TTC549 (cell line): ENCODE data around the gene IL37.
"Not testable (repeated sequence)": the region's sequence is repeated elsewhere in the genome, so short reads cannot be mapped to it uniquely, and the experiment has no call there.

Experiments
- FAIRE-seq: peaks from 2 replicates; lab custom pipeline; 2012; peaks lifted over from hg19 to GRCh38; lab: Jason Lieb, UNC

Gene IL37

DNA sequence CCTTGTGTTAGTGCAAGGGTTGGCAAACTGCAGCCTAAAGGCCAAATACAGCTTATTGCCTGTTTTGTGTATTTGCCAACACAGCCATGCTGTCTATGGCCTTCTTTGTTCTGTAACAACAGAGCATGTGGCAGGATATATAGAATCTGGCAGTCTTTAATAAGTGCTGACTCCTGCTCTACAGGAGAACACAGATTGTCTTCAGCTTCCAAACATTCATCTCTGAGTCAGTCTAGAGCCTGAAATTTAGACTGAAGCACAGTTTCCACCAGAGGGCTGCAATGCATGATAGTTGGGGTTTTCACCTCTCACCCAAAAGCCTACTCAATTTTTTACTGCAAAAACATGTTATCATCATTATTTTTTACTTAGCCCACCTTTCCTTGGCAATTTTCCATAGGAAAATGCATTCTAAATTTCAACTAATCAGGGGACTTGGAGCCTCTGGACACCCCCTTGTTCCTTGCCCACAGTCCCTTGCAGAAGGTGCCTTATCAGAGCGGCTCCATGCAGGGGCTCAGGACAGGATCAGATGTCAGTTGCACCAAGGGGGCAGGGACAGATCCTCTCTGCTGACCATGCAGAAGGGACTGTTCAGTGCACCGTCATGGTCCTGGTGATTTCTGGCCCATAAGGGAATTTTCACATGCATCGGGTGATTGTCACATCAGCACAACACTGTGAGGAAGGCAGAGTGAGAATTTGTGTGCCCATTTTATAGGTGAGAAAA lies 12.4 kb downstream of the IL37 start:
- no peak for FAIRE-seq

DNA sequence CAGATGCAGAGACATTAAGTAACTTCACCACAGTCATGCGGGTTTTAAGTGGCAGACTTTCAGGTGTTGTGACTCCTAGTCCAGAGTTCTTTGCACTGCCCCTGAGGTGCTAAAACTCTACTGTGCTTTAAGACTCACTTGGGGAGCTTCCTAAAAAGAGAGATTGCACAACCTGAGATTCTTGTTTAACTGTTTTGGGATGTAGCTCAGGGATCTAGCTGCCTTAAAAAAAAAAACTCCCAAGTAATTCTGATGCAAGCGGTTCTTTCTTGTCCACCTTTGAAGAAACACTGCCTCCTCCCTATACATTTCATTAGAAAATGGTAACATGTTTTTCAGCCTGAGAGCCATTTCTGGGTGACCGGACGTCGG lies 13.0 kb downstream of the IL37 start:
- FAIRE-seq = no peak

- FAIRE-seq = no peak
Observed at GRCh38 chr2:112924360-112924759, 13.4 kb downstream of the IL37 start.

- FAIRE-seq = no peak
Observed at GRCh38 chr2:112924821-112925220, 13.9 kb downstream of the IL37 start.

GRCh38 chr2:112926707-112927106 lies 15.7 kb downstream of the IL37 start:
- FAIRE-seq = no peak

- FAIRE-seq = no peak
Observed at GRCh38 chr2:112927745-112928144, 16.8 kb downstream of the IL37 start.

GRCh38 chr2:112933261-112933660 lies 22.3 kb downstream of the IL37 start:
- no peak for FAIRE-seq

DNA sequence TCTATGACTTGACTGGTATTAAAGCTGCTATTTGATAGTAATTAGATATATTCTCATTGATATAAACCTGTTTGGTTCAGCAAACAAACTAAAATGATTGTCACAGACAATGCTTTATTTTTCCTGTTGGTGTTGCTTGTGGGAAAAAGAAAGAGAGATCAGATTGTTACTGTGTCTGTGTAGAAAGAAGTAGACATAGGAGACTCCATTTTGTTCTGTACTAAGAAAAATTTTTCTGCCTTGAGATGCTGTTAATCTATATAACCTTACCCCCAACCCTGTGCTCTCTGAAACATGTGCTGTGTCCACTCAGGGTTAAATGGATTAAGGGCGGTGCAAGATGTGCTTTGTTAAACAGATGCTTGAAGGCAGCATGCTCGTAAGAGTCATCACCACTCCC lies 23.2 kb downstream of the IL37 start:
- FAIRE-seq = not testable (repeated sequence)

DNA sequence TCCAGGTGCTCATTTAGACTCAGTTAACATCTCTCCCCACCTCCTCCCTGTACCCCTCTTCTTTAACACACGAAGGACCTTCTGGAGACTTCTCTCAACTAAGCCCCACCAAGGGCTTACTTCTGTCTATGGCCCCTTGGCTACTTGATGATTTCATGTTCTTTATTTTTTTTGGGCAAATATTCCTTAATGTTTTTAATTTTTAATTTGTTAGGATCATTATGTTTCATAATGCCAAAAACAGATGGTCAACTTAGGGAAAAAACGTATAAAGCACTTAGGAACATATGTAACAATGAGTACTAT lies 25.9 kb downstream of the IL37 start:
- no peak for FAIRE-seq

DNA sequence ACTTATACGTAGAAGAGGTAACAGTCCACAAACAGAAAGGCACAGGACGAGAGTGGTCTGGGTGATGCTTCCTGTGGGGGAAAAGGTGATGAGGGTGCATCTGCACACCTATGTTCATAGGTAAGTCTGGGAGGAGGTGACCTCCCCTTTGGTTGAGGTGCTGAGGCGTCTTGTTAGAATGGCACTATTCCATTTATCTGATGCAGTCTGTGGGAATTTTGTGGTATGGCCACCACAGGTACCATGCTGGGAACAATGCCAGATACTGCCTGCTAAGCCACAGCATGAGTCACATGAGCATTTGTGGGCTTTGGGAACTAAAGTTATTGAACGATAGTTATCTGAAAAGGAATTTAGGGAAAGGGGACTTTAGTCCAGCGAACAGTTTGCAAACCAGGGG lies 27.9 kb downstream of the IL37 start:
- no peak for FAIRE-seq

- FAIRE-seq = no peak
Observed at GRCh38 chr2:112939425-112939824, 28.5 kb downstream of the IL37 start.

DNA sequence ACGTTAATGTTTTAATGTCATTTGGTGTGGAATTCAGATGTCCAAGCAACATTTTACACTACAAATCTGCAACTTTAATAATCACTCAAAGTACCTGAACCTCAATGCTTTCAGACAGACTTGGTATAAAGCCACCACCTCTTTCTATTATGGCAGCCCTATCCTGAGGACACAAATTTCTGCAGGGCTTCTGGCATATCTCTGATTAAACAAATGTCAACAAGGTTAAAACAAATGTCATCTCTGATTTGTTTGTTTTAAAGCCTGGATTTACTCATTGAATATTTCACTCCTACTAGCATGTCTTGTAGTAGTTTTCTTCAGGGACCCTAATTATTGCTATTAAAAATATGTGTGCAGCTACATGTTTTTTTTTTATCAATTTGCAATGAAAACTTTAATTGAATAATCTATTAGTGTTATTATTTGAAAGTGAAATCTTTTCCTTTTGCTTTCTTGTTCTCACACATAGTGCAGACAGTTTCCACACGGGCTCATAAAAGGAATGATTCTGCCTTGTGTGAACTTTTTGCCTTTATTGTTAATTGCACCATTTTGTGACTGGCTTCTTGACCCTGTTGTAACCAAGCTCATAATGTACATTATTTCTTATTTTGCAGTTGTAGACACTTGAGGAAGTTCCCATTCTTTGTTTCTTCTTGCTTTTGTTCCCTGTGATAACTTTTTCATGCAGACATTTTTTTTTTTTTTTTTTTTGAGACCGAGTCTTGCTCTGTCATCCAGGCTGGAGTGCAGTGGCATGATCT lies 30.1 kb downstream of the IL37 start:
- no peak for FAIRE-seq

DNA sequence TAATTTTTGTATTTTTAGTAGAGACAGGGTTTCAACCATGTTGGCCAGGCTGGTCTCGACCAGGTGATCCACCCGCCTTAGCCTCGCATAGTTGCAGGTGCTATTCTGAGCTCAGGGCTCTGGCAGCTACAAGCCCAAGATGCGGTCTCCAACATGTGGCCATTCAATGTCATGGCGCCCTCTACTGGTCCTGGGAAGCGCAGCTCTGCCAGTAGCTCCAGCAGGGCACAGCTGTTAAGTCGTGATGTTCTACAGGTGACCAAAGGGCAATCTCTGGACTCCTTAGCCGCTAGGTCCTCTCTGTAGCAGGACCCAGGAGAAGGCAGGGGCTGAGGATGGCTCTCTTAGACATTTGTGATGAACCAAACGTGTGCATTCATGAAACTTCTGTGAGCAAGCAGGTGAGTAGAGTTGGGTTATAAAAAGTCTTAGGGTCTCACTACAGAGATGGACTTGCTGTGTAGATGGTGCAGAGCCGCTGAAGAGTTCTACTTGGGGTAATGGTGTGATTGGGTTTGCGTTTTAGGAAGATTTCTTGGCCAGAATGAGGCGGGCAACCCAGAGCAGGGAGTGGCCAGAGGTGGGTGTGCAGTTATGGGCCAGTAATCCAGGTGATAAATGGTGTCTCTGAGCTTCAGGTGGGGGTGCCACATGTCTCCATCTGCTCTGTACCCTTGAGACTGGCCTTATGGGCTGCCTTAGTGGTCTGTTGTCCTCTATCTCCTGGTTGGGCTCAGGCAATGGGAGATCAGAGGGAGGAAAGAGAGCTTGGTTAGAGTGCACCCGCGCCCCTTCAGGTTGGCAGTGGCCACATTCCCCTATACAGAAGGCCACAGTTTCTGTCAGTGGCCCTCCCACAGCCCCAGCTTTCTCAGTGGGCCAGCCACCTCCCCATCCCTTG lies 31.0 kb downstream of the IL37 start:
- no peak for FAIRE-seq

GRCh38 chr2:112942654-112943002 lies 31.7 kb downstream of the IL37 start:
- no peak for FAIRE-seq

DNA sequence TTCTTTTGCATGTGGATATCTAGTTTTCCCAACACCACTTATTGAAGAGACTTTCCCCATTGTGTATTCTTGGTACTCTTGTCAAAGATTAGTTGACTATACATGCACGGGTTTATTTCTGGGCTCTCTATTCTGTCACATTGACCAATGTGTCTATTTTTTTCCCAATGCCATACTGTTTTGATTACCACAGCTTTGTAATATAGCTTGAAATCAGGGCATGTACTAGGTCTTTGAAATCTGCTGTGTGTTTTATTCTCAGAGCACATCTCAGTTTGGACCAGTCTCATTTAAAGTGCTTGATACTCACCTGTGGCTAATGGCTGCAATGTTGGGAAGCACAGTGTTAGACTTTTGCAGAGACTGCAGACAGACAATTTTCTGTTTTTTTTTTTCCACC lies 34.0 kb downstream of the IL37 start:
- FAIRE-seq = no peak

DNA sequence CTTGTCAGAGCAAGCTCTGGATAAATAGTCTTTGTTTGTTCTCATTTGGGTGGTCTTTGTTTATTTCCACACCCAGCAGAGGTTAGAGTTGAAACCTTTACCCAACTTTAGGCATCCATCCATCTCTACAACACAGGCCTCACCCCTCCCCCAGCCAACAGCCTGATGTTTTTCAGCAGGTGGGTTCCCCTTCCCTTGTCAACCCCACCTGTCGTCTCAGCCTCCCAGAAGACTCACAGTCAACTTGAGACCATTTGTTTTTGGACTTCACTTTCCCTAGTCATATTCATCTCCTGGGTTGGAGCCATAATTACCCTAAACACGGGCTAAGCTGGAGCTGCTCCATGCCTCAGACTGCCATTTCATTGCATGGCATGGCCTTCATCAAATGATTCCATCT lies 35.1 kb downstream of the IL37 start:
- FAIRE-seq = no peak

DNA sequence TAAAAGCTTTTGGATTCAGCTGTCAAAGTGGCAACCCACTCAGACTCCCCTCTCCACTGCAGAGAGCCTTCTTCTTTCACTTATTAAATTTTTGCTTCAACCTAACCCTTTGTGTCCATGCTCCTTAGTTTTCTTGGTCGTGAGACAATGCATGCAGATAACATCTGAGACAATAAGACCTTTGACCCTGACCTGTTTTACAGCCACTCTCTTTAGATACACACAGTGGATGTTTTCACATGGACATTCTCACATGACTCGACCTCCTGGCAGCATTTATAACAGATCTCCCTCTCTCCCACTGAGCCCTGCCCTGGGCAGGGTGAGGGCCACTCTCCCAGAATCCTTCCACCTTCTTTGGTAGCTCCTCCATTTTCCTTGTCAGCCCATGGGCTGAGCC lies 36.4 kb downstream of the IL37 start:
- no peak for FAIRE-seq

DNA sequence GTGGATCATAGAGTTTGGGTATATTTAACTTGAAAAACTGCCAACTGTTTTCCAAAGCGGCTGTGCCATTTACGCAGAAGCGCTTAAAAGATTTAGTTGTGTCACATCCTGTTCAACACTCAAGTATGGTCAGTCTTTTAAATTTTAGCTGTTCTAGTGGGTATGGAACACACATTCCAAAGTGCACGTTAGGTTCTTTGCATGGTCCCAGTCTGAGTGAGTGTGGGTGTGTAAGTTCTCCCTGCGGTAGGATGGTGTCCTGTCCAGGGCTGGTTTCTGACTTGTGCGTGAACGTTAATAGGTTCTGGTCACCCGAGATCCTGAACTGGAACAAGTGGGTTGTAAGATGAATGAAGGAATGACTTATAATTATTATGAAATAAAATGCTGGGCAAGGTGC lies 38.5 kb downstream of the IL37 start:
- FAIRE-seq = no peak

DNA sequence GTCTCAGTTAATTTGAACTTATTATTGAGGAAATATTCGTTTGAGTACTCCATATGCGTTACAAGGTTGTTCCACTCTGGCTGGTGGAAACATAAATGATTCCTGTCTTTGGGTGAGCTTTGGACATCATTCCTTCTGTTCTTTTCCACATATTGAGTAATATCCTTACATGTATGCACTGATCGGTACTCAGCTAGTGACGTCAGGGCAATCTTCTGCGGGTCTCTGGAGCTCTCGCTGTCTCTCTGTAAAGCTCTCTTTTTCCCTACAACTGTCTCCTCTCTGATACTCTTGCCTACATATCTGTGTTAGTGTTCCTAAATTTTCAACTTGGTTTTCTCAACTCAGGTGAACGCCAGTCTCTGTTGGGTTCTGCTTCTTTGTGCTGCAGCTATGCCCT lies 43.4 kb downstream of the IL37 start:
- FAIRE-seq = no peak

- no peak for FAIRE-seq
Observed at GRCh38 chr2:112957511-112957910, 46.5 kb downstream of the IL37 start.

GRCh38 chr2:112958428-112959108 lies 47.6 kb downstream of the IL37 start:
- no peak for FAIRE-seq

GRCh38 chr2:112959109-112959812 lies 48.3 kb downstream of the IL37 start:
- no peak for FAIRE-seq
